Stimulated activated CD4-positive, alpha-beta T cell treated with anti-CD3 and anti-CD28 coated beads, Interleukin-4, amount 100 ng/mL, for 4 hours (primary cell): ENCODE data around the gene TST.
A peak's percentile ranks its signal among the peaks of the same experiment; 100 is the strongest.
"Not testable (repeated sequence)": the region's sequence is repeated elsewhere in the genome, so short reads cannot be mapped to it uniquely, and the experiment has no call there.

Experiments
- DNase-seq, 2 experiments: peaks; one replicate each; pipeline ENCODE4 v3.0.0-alpha.2; 2020

The TST gene

GRCh38 chr22:37012956-37013355 lies 6.3 kb downstream of the TST start:
- no peak for DNase-seq

GRCh38 chr22:37012262-37012904 lies 6.9 kb downstream of the TST start:
- DNase-seq: no peak

- no peak for DNase-seq
Measured at GRCh38 chr22:37011472-37011871, 7.8 kb downstream of the TST start.

DNA sequence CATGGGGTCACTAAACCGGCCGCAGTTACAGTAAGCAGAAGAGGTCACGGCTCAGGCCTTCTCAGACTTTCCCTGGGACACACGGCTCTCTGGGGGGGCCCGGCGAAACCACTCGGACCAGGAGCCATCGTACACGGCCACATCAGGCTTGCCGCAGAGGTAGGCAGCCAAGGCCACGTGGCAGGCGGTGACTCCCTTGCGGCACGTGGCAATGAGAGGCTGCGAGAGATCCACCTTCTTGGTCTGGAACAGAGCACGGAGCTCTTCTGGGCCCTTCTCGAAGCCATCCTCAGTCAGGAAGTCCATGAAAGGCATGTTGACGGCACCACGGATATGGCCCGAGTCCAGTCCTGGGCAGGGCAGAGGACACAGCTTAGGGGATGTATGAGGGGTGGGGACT lies 8.3 kb downstream of the TST start:
- no peak for DNase-seq

GRCh38 chr22:37010174-37010573 lies 9.1 kb downstream of the TST start:
- no peak for DNase-seq

DNA sequence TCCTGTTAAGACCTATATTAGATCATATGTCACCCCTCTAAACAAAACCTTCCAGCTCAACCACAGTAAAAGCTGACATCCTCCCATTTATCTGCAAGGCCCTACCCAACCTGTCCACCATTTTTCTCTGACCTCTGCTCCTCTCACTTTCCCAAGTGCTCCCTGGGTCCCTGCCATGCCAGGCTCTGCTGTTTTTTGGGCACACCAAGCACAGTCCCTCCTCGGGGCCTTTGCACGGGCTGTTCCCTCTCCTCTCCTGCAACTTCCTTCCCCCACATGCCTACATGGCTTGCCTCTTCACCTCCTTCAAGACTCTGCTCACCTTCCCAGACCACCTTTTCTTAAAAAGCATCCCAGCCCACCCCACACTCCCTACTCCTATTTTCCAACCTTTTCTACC lies 9.8 kb downstream of the TST start:
- DNase-seq: no peak

- DNase-seq: no peak
Measured at GRCh38 chr22:37008365-37008764, 10.9 kb downstream of the TST start.

- DNase-seq: no peak
Measured at GRCh38 chr22:37007651-37008050, 11.6 kb downstream of the TST start.

- no peak for DNase-seq
Measured at GRCh38 chr22:37002633-37003032, 16.6 kb downstream of the TST start.

- no peak for DNase-seq
Measured at GRCh38 chr22:37001826-37002225, 17.4 kb downstream of the TST start.

DNA sequence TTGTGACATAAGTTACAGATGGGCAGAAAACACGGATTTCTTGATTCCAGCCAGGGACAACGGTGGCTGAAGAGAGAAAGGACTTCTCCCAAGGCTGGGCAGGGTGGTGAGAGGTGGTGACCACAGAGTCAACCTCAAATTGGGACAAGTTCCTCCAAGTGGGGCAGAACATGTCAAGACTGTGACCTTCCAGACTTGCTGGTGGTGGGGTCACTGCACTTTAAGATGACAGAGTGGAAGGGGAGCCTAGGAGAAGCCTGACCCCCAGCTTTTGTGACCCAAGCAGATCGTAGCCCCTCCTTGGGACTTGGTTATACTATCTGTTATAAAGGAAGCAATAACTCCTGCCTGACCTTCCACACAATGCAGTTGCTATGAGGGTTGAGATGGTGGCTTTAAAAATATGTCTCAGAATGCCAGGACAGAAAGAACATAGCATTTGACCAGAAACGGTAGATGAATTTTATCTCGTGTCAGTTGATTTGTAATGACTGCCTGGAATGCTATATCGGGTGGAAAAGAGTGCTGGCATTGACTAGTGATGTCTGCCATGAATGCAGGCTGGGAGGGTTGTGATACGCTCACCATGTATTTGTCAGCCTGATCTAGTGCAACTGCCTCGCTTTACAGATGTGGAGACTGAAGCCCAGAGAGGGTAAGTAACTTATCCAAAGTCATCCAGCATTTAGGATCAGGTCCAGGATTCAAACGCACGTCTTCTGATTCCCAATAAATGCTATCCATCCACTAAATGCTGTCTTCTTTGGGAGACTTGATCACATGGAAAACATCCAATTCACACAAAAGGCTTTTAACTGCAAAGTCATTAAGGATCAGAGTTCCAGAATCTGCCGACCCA lies 18.3 kb downstream of the TST start:
- no peak for DNase-seq

- DNase-seq: no peak
Measured at GRCh38 chr22:36999463-36999862, 19.8 kb downstream of the TST start.

DNA sequence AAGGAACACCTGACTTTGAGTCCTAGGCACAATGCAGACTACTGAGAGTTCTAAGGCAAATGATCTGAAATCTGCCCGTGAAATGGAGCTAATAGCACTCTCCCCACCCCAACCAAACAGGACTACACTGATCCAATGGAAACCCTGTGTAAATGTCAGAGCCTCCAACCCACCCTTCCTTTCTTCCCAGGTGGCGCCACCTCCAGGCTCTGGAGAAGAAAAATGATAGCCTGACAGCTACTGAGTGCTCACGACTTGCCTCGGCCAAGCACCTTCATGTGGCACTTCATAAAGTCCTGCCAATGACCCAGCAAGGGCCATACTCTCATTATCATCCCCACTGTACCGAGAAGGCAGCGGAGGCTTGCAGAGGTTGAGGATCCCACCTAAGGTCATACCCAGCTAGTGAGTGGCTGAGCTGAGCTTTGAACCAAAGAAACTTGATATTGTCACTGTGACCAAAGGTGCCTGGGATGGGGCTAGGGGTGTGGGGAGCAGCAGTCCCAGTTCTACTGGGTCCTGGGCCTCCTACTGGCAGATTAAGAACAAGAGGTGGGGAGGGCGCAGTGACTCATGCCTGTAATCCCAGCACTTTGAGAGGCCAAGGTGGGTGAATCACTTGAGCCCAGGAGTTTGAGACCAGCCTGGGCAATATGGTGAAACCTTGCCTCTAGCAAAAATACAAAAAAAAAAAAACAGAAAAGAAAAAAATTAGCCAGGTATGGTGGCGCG lies 20.5 kb downstream of the TST start:
- DNase-seq: no peak

DNA sequence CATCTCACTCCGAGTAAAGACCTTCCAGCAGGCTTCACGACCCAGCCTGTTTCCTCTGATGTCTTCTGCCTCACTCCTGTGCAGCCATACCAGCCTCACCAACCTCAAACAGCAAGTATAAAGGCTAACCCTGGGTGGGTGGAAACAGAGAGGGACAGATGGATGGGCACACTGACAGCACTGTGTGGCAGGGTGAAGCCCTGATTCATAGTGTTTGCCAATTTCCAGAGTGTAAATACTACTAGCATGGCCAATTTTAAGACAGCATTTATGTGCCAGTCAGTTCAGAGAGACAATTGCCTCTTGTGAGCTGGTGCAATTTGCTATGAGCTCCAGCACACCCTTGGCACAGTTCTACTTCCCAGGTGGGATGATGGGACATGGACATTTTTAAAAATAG lies 21.5 kb downstream of the TST start:
- no peak for DNase-seq

DNA sequence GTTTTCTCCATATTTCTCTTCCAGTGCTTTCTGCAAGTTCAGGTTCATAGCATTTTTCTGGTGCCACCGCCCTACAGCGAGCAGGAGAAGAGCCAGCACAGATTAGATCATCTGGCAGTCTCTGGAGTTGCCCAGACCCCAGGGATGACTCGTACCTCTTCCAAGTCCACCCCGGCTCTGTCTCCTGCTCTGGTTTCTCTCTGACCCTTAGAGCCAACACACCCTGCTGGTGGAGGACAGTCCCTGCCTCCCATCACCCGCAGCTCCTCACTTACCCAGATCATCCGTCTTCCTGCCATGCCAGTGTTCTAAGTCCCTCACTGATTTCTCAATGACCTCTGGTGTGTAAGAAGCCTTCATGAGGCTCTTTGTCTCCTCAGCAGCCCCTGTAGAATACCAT lies 28.0 kb downstream of the TST start:
- DNase-seq: no peak

DNA sequence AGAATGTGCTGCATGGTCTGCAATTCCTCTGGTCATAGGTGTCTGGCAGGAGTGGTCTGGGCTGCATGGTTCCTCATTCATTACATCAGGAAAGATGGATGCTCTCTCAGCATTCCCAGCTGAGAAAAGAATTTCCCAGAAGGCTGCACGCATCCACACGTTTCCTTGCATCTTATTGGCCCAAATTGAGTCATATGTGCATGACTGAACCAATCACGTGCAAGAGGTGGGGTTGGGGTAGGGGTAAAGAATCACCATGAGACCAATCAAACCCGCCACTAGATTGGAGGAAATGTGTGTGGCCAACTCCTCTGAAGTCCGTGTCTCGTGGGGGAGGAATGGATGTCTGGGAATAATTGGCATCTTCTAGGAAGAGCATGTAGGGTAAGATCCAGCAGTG lies 28.8 kb downstream of the TST start:
- DNase-seq: no peak

DNA sequence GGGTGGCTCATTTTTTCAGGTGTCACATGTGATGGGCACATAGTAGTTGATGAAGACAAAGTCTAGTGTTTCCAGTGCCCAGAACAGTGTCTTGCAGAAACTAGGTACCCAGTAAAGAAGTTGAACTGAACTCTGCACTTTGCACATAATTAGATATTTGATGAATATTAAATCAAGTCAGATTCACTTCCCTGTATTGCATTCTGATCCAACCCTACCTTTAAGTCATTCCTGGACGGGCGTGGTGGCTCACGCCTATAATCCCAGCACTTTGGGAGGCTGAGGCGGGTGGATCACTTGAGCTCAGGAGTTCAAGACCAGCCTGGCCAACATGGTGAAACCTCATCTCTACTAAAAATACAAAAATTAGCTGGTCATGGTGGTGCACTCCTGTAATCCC lies 30.2 kb downstream of the TST start:
- not testable (repeated sequence) for DNase-seq

DNA sequence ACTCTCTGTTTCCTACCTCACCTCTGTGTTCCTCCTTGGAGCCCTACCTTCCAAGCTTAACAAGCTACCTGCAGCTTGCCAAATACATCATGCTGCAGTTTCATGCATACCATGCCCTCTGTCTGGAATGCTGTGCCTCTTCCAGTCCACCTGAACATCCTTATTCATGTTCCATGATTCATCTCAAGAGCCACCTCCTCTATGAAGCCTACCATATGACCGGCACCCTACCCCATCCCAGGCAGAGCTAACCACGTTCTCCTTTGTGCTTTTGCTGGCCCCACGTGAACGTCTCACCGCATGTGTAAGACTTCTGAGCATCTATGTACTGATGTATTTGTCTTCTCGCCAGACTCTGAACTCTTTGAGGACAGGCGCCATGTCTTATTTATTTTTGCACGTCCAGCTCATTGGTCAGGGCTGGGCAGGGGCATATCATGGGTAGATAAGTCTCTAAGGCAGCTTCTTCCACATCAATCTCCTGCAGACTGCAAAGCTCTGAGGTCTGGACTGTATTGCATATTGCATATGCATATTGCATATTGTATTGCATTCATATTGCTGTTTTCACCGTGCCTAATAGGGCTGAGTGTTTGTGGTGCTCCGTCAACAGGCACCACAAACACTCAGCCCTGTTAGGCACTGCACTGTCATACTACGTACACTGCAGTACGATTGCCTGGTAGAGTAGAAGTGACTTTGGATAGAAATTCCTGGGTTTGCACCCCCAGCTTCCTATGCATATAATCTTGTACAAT lies 31.0 kb downstream of the TST start:
- no peak for DNase-seq

GRCh38 chr22:36986242-36986821 lies 32.9 kb downstream of the TST start:
- peak; percentile 7 to 38 for DNase-seq

GRCh38 chr22:36985211-36985889 lies 33.9 kb downstream of the TST start:
- DNase-seq: no peak

GRCh38 chr22:36982136-36982535 lies 37.1 kb downstream of the TST start:
- DNase-seq: no peak

DNA sequence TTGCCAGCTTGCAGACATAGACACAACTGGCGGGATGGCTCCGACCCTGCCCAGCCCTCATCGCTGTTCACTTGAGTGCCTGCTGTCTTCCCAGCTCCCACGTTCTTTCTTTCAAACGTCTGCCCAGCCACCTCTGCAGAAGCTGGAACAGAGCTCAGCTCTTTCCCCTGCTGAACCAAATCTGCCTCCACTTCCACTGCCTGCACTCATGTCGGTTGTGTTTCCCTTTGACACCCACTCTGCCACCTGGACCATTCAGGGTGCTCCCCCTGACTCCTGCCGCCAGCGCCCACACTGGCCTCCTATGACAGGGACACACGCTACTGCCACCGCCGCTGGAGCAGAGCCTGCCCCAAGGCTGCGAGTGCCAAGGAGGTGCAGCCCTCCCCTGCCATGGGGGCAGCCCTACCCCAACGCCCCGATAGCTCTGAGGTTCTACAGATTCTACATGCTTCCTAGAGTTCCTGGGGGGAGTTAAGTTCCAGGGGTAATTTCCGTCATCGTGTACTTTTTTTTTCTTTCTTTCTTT lies 37.9 kb downstream of the TST start:
- no peak for DNase-seq
